H9 (cell line): ENCODE results near the gene ADCY1. TPM values are rescaled to one million over a fixed set of nuclear protein-coding genes. Genes with fewer than 3 reads are reported as not detected.

ENCODE experiments used
- DNase-seq: peaks from one replicate; pipeline ENCODE4 v3.0.0-alpha.2; 2017
- H2AFZ ChIP-seq: one replicate; pipeline ENCODE4 v1.6.1; 2013; ENCODE audit warnings: mild to moderate bottlenecking, low read length, control low read depth, moderate library complexity
- H2AK5ac ChIP-seq: 2 replicates; pipeline ENCODE4 v1.6.1; 2013; ENCODE audit warnings: low read length, control low read depth, mixed read lengths; ENCODE audit not compliant: insufficient read length
- H2BK120ac ChIP-seq: one replicate; pipeline ENCODE4 v1.6.1; 2013; ENCODE audit warnings: low read depth, mild to moderate bottlenecking, low read length, control low read depth, inconsistent platforms; ENCODE audit not compliant: poor library complexity, severe bottlenecking
- H2BK12ac ChIP-seq: 2 replicates; pipeline ENCODE4 v1.6.1; 2013; ENCODE audit warnings: low read length, control low read depth, mixed read lengths, low read depth; ENCODE audit not compliant: insufficient read length
- H2BK15ac ChIP-seq: 2 replicates; pipeline ENCODE4 v1.6.1; 2013; ENCODE audit warnings: low read depth, low read length, control low read depth
- H2BK20ac ChIP-seq: one replicate; pipeline ENCODE4 v1.6.1; 2013; ENCODE audit warnings: low read depth, mild to moderate bottlenecking, low read length, control low read depth, inconsistent platforms; ENCODE audit not compliant: poor library complexity, severe bottlenecking
- H2BK5ac ChIP-seq: 2 replicates; pipeline ENCODE4 v1.6.1; 2013; ENCODE audit warnings: low read length, control low read depth, mixed read lengths; ENCODE audit not compliant: insufficient read length
- H3K14ac ChIP-seq: 2 replicates; pipeline ENCODE4 v1.6.1; 2013; ENCODE audit warnings: low read length, control low read depth; ENCODE audit not compliant: insufficient read depth
- H3K18ac ChIP-seq: 2 replicates; pipeline ENCODE4 v1.6.1; 2013; ENCODE audit warnings: low read depth, mild to moderate bottlenecking, mixed read lengths, low read length, control low read depth; ENCODE audit not compliant: insufficient read length
- H3K23ac ChIP-seq: 2 replicates; pipeline ENCODE4 v1.6.1; 2013; ENCODE audit warnings: low read length, control low read depth, mixed read lengths, low read depth; ENCODE audit not compliant: insufficient read length
- H3K23me2 ChIP-seq: 2 replicates; pipeline ENCODE4 v1.6.1; 2013; ENCODE audit warnings: low read depth, mild to moderate bottlenecking, mixed read lengths, low read length, control low read depth; ENCODE audit not compliant: insufficient read length, poor library complexity, severe bottlenecking
- H3K27ac ChIP-seq: 2 replicates; pipeline ENCODE4 v1.5.1; 2013; ENCODE audit warnings: low read length, control low read depth, mixed read lengths, low read depth; ENCODE audit not compliant: insufficient read length
- H3K27me3 ChIP-seq: 2 replicates; pipeline ENCODE4 v1.6.1; 2013; ENCODE audit warnings: low read length, control low read depth, inconsistent platforms; ENCODE audit not compliant: insufficient read depth
- H3K4ac ChIP-seq: 2 replicates; pipeline ENCODE4 v1.6.1; 2013; ENCODE audit warnings: low read depth, mild to moderate bottlenecking, control low read depth, inconsistent platforms, low read length, moderate library complexity
- H3K4me1 ChIP-seq: 2 replicates; pipeline ENCODE4 v1.6.1; 2013; ENCODE audit warnings: low read length, control low read depth, inconsistent platforms; ENCODE audit not compliant: insufficient read depth
- H3K4me2 ChIP-seq: 2 replicates; pipeline ENCODE4 v1.6.1; 2013; ENCODE audit warnings: low read length, control low read depth, mixed read lengths; ENCODE audit not compliant: insufficient read length, insufficient read depth
- H3K56ac ChIP-seq: 2 replicates; pipeline ENCODE4 v1.6.1; 2013; ENCODE audit warnings: low read depth, mild to moderate bottlenecking, mixed read lengths, low read length, control low read depth; ENCODE audit not compliant: insufficient read length
- H3K79me1 ChIP-seq: 2 replicates; pipeline ENCODE4 v1.6.1; 2013; ENCODE audit warnings: low read depth, mild to moderate bottlenecking, moderate library complexity, low read length, control low read depth, inconsistent platforms; ENCODE audit not compliant: insufficient read depth, poor library complexity, severe bottlenecking
- H3K79me2 ChIP-seq: 2 replicates; pipeline ENCODE4 v1.6.1; 2013; ENCODE audit warnings: low read length, control low read depth, inconsistent platforms; ENCODE audit not compliant: insufficient read depth
- H3K9ac ChIP-seq: 2 replicates; pipeline ENCODE4 v1.6.1; 2013; ENCODE audit warnings: low read length, control low read depth, mixed read lengths; ENCODE audit not compliant: insufficient read length; ENCODE audit errors: extremely low read depth
- H3K9me3 ChIP-seq: one replicate; pipeline ENCODE4 v1.6.1; 2013; ENCODE audit warnings: low read depth, low read length, inconsistent platforms; ENCODE audit not compliant: control insufficient read depth
- H3T11ph ChIP-seq: one replicate; pipeline ENCODE4 v1.6.1; 2013; ENCODE audit warnings: mild to moderate bottlenecking, low read length, control low read depth, inconsistent platforms
- H4K20me1 ChIP-seq: one replicate; pipeline ENCODE4 v1.6.1; 2013; ENCODE audit not compliant: control insufficient read depth, insufficient read length, insufficient read depth
- H4K5ac ChIP-seq: 2 replicates; pipeline ENCODE4 v1.6.1; 2013; ENCODE audit warnings: low read depth, mild to moderate bottlenecking, mixed read lengths, low read length, control low read depth; ENCODE audit not compliant: insufficient read length
- H4K8ac ChIP-seq: replicated peaks from 2 replicates; pipeline ENCODE4 v1.6.1; 2013; ENCODE audit warnings: low read length, control low read depth, mixed read lengths, low read depth; ENCODE audit not compliant: insufficient read length
- H4K91ac ChIP-seq: 2 replicates; pipeline ENCODE4 v1.6.1; 2013; ENCODE audit warnings: low read depth, mild to moderate bottlenecking, moderate library complexity, mixed read lengths, low read length, control low read depth; ENCODE audit not compliant: insufficient read length
- H3K27ac Mint-ChIP-seq, 3 experiments: 2 replicates in 2 of 3; 3 replicates in 1 of 3; pipeline ENCODE4 v1.8.0; 2020 to 2021; ENCODE audit warnings: mixed read lengths in 3 of 3, mild to moderate bottlenecking in 1 of 3, moderate library complexity in 1 of 3
- H3K27me3 Mint-ChIP-seq: 2 replicates; pipeline ENCODE4 v1.8.0; 2021; ENCODE audit warnings: low read depth, mild to moderate bottlenecking, moderate library complexity, mixed read lengths
- H3K36me3 Mint-ChIP-seq, 3 experiments: 2 replicates in 2 of 3; 3 replicates in 1 of 3; pipeline ENCODE4 v1.8.0; 2020 to 2021; ENCODE audit warnings: low read depth in 3 of 3, mixed read lengths in 3 of 3; ENCODE audit not compliant: insufficient read depth in 1 of 3
- H3K4me1 Mint-ChIP-seq, 2 experiments: 2 replicates each; pipeline ENCODE4 v1.8.0; 2020; ENCODE audit warnings: mixed read lengths in 2 of 2
- H3K4me3 Mint-ChIP-seq, 2 experiments: 2 replicates in 1 of 2; 3 replicates in 1 of 2; pipeline ENCODE4 v1.8.0; 2020 to 2021; ENCODE audit warnings: mild to moderate bottlenecking in 2 of 2, mixed read lengths in 2 of 2, moderate library complexity in 1 of 2
- H3K9me3 Mint-ChIP-seq, 2 experiments: 2 replicates in 1 of 2; 3 replicates in 1 of 2; pipeline ENCODE4 v1.8.0; 2020; ENCODE audit warnings: mild to moderate bottlenecking in 2 of 2, mixed read lengths in 2 of 2, moderate library complexity in 1 of 2
- WGBS: extraction: QIAGEN DNeasy Blood & Tissue Kit; methylation state at CpG from one replicate; pipeline ENCODE4 v1.1.7; 2013; ENCODE audit warnings: missing lambda C conversion rate, low lambda C conversion rate, mixed read lengths; ENCODE audit not compliant: insufficient read length; ENCODE audit errors: extremely low coverage; 5-methylcytosine and 5-hydroxymethylcytosine counted together
- total RNA-seq: library from RNA; stranded (reverse); gene quantifications from 2 replicates; pipeline ENCODE4 v1.2.1, GENCODE V29; 2021
- TF ChIP-seq, protein P1 (sequence below): fragments of 200-600 bp; sonication (generic); conservative IDR thresholded peaks from 3 replicates; pipeline ENCODE4 v1.8.0; 2021; ENCODE audit warnings: antibody characterized with exemption, mild to moderate bottlenecking

Gene ADCY1
- total RNA-seq, 1 experiment from 2014 or later: 21.6 TPM

DNA sequence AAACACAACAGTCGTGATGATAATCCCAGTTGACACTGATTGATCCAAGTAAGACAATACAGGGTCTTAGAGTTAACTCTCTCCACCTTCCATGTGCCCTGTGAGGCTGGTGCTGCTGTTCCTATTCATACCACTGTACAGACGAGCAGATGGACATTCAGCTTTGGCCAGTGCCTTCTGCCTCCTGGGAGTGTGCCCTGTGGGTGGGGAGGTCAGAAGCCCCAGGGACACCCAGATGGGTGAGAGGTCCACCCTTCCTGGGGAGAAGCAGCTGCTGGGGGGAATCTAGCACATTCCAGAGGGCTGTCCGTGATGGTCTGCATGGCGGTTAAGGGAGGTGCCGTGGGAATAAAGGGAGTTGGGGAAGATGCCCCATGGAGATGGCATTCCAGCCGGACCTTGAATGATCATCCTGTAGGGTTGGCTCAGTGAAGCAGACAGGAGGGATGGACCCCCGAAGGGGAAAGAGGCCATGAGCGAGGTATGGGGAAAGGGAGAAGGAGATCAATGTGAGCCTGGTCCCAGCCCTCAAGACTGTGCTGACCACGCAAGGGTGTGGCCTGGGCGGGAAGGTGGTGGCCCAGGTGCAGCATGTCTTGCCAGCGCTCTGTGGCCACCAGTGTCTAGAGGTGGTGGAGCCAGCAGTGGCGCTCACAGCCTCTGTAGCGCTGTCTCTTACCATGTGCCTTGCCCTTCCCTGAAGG, 74.0 kb downstream of the ADCY1 start:
- H2BK20ac ChIP-seq: no peak overlapping the region
- H4K8ac ChIP-seq: no peak overlapping the region
- H3K9ac ChIP-seq: no peak overlapping the region
- no peak overlapping the region for H2AK5ac ChIP-seq
- H3K9me3 ChIP-seq: no peaks in the 10 kb centered on the region
- H3K9me3 Mint-ChIP-seq: no peaks in the 10 kb centered on the region
- no peak overlapping the region for H3T11ph ChIP-seq
- no peak overlapping the region for H3K4me2 ChIP-seq
- no peaks in the 10 kb centered on the region for H3K4me1 ChIP-seq
- peaks cover 4 to 18% (median 4%) of the 10 kb centered on the region in 3 experiments for H3K36me3 Mint-ChIP-seq
- H3K4me1 Mint-ChIP-seq: 0 out of 4 replicates have a peak, but pooled peaks cover 0 to 4% of the 10 kb centered on the region in 2 experiments
- H3K4me3 Mint-ChIP-seq: no peak overlapping the region
- H3K27ac Mint-ChIP-seq: peak overlapping the region in 1 of 3 experiments; percentile 64; a peak in 2 of 7 replicates
- H2BK5ac ChIP-seq: no peak overlapping the region
- H4K91ac ChIP-seq: no peak overlapping the region
- no peaks in the 10 kb centered on the region for H3K79me2 ChIP-seq
- no peaks in the 10 kb centered on the region for H4K20me1 ChIP-seq
- no peak overlapping the region for H4K5ac ChIP-seq
- H3K18ac ChIP-seq: no peak overlapping the region
- no peak overlapping the region for H2AFZ ChIP-seq
- no peak overlapping the region for H3K56ac ChIP-seq
- H2BK15ac ChIP-seq: no peak overlapping the region
- H3K27me3 ChIP-seq: no peaks in the 10 kb centered on the region
- no peak overlapping the region for H3K27ac ChIP-seq
- no CpG with 5 or more reads among the region's 13 CpGs for WGBS
- DNase-seq: no peak
- H3K27me3 Mint-ChIP-seq: no peaks in the 10 kb centered on the region
- TF ChIP-seq, protein P1, sequence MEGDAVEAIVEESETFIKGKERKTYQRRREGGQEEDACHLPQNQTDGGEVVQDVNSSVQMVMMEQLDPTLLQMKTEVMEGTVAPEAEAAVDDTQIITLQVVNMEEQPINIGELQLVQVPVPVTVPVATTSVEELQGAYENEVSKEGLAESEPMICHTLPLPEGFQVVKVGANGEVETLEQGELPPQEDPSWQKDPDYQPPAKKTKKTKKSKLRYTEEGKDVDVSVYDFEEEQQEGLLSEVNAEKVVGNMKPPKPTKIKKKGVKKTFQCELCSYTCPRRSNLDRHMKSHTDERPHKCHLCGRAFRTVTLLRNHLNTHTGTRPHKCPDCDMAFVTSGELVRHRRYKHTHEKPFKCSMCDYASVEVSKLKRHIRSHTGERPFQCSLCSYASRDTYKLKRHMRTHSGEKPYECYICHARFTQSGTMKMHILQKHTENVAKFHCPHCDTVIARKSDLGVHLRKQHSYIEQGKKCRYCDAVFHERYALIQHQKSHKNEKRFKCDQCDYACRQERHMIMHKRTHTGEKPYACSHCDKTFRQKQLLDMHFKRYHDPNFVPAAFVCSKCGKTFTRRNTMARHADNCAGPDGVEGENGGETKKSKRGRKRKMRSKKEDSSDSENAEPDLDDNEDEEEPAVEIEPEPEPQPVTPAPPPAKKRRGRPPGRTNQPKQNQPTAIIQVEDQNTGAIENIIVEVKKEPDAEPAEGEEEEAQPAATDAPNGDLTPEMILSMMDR: no peak
- no peak overlapping the region for H2BK12ac ChIP-seq
- H2BK120ac ChIP-seq: no peak overlapping the region
- no peak overlapping the region for H3K14ac ChIP-seq
- no peaks in the 10 kb centered on the region for H3K79me1 ChIP-seq
- H3K23me2 ChIP-seq: no peaks in the 10 kb centered on the region
- H3K4ac ChIP-seq: no peak overlapping the region
- no peak overlapping the region for H3K23ac ChIP-seq
